H1 (cell line): ENCODE measurements around the gene CHRNA5. TPM values are rescaled to one million over a fixed set of nuclear protein-coding genes. Genes with fewer than 3 reads are reported as not detected.

ENCODE experiments used
- CHD1 ChIP-seq: IDR thresholded peaks from 2 replicates; pipeline ENCODE4 v1.6.1; 2012; ENCODE audit warnings: low read depth, low read length, improper control_type of control experiment
- polyA plus RNA-seq, 7 experiments: library from polyadenylated mRNA; depleted of rRNA in 3 of 7; stranded (reverse) in 5 of 7; unstranded in 2 of 7; fragments of >200 nt in 5 of 7; fragments of 200-250 nt in 2 of 7; gene quantifications; 1 replicate in 5 of 7; 2 replicates in 1 of 7; 4 replicates in 1 of 7; pipeline versions ENCODE4 v1.2.1 to v1.2.3, GENCODE V29; 2011 to 2013; ENCODE audit warnings: missing spikeins in 2 of 7, mixed read lengths in 2 of 7
- total RNA-seq: library from RNA; stranded (reverse); fragmentation: NEBNext Ultra II Directional; extraction: Animal tissue kit (Norgen Biotek cat#: 25700); gene quantifications from 2 replicates; pipeline ENCODE4 v1.2.1, GENCODE V29; 2021
- TF ChIP-seq, protein P1 (sequence below): fragments of 300-600 bp; sonication (generic); IDR thresholded peaks from 2 replicates; pipeline ENCODE4 v1.7.1; 2012; ENCODE audit warnings: low read length, moderate library complexity, mild to moderate bottlenecking, inconsistent platforms; ENCODE audit not compliant: insufficient replicate concordance

Gene CHRNA5
- total and polyA plus RNA-seq, 2 of the 8 experiments (the other 6 are each of a cell fraction or from before 2014, with no cell fraction given), result 13.5 to 31.4 TPM

DNA sequence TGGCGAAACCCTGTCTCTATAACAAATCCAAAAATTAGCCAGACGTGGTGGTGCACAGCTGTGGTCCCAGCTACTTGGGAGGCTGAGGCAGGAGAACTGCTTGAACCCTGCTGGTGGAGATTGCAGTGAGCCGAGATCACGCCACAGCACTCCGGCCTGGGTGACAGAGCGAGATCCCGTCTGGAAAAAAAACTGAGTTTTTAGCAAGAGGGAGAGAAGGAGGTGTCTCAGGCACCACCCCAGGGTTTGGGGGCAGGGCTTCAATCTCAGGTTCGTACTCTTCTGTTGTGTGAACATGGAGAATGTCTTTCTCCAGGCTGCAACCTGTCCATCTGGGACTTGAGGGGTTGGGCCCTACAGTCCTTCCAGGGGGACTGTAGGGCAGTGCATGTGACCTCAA lies 52.7 kb downstream of the CHRNA5 start (continued):
- TF ChIP-seq, protein P1, sequence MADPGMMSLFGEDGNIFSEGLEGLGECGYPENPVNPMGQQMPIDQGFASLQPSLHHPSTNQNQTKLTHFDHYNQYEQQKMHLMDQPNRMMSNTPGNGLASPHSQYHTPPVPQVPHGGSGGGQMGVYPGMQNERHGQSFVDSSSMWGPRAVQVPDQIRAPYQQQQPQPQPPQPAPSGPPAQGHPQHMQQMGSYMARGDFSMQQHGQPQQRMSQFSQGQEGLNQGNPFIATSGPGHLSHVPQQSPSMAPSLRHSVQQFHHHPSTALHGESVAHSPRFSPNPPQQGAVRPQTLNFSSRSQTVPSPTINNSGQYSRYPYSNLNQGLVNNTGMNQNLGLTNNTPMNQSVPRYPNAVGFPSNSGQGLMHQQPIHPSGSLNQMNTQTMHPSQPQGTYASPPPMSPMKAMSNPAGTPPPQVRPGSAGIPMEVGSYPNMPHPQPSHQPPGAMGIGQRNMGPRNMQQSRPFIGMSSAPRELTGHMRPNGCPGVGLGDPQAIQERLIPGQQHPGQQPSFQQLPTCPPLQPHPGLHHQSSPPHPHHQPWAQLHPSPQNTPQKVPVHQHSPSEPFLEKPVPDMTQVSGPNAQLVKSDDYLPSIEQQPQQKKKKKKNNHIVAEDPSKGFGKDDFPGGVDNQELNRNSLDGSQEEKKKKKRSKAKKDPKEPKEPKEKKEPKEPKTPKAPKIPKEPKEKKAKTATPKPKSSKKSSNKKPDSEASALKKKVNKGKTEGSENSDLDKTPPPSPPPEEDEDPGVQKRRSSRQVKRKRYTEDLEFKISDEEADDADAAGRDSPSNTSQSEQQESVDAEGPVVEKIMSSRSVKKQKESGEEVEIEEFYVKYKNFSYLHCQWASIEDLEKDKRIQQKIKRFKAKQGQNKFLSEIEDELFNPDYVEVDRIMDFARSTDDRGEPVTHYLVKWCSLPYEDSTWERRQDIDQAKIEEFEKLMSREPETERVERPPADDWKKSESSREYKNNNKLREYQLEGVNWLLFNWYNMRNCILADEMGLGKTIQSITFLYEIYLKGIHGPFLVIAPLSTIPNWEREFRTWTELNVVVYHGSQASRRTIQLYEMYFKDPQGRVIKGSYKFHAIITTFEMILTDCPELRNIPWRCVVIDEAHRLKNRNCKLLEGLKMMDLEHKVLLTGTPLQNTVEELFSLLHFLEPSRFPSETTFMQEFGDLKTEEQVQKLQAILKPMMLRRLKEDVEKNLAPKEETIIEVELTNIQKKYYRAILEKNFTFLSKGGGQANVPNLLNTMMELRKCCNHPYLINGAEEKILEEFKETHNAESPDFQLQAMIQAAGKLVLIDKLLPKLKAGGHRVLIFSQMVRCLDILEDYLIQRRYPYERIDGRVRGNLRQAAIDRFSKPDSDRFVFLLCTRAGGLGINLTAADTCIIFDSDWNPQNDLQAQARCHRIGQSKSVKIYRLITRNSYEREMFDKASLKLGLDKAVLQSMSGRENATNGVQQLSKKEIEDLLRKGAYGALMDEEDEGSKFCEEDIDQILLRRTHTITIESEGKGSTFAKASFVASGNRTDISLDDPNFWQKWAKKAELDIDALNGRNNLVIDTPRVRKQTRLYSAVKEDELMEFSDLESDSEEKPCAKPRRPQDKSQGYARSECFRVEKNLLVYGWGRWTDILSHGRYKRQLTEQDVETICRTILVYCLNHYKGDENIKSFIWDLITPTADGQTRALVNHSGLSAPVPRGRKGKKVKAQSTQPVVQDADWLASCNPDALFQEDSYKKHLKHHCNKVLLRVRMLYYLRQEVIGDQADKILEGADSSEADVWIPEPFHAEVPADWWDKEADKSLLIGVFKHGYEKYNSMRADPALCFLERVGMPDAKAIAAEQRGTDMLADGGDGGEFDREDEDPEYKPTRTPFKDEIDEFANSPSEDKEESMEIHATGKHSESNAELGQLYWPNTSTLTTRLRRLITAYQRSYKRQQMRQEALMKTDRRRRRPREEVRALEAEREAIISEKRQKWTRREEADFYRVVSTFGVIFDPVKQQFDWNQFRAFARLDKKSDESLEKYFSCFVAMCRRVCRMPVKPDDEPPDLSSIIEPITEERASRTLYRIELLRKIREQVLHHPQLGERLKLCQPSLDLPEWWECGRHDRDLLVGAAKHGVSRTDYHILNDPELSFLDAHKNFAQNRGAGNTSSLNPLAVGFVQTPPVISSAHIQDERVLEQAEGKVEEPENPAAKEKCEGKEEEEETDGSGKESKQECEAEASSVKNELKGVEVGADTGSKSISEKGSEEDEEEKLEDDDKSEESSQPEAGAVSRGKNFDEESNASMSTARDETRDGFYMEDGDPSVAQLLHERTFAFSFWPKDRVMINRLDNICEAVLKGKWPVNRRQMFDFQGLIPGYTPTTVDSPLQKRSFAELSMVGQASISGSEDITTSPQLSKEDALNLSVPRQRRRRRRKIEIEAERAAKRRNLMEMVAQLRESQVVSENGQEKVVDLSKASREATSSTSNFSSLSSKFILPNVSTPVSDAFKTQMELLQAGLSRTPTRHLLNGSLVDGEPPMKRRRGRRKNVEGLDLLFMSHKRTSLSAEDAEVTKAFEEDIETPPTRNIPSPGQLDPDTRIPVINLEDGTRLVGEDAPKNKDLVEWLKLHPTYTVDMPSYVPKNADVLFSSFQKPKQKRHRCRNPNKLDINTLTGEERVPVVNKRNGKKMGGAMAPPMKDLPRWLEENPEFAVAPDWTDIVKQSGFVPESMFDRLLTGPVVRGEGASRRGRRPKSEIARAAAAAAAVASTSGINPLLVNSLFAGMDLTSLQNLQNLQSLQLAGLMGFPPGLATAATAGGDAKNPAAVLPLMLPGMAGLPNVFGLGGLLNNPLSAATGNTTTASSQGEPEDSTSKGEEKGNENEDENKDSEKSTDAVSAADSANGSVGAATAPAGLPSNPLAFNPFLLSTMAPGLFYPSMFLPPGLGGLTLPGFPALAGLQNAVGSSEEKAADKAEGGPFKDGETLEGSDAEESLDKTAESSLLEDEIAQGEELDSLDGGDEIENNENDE, result no peak
- no peak for TF ChIP-seq CHD1
